H1 (cell line): ENCODE results near the gene PRR27. TPM values are rescaled to one million over a fixed set of nuclear protein-coding genes. Genes with fewer than 3 reads are reported as not detected.

Experiments used
- CHD7 ChIP-seq: fragments of 300-600 bp; sonication (generic); IDR thresholded peaks from 2 replicates; pipeline ENCODE4 v1.7.1; 2012; ENCODE audit warnings: low read length, moderate library complexity, mild to moderate bottlenecking, inconsistent platforms; ENCODE audit not compliant: insufficient replicate concordance
- HDAC2 ChIP-seq, 2 experiments: fragments of 300-600 bp in 1 of 2; sonication (generic) in 1 of 2; IDR thresholded peaks; 2 replicates each; pipeline ENCODE4 v1.6.1; 2011 to 2012; ENCODE audit warnings: low read depth in 2 of 2, low read length in 2 of 2, mild to moderate bottlenecking in 2 of 2, moderate library complexity in 2 of 2, borderline replicate concordance in 1 of 2, inconsistent platforms in 1 of 2
- polyA plus RNA-seq, 7 experiments: library from polyadenylated mRNA; depleted of rRNA in 3 of 7; stranded (reverse) in 5 of 7; unstranded in 2 of 7; fragments of >200 nt in 5 of 7; fragments of 200-250 nt in 2 of 7; gene quantifications; 1 replicate in 5 of 7; 2 replicates in 1 of 7; 4 replicates in 1 of 7; pipeline versions ENCODE4 v1.2.1 to v1.2.3, GENCODE V29; 2011 to 2013; ENCODE audit warnings: missing spikeins in 2 of 7, mixed read lengths in 2 of 7
- total RNA-seq: library from RNA; stranded (reverse); fragmentation: NEBNext Ultra II Directional; extraction: Animal tissue kit (Norgen Biotek cat#: 25700); gene quantifications from 2 replicates; pipeline ENCODE4 v1.2.1, GENCODE V29; 2021

The PRR27 gene
- total and polyA plus RNA-seq, 2 of the 8 experiments (the other 6 are each of a cell fraction or from before 2014, with no cell fraction given), result not detected

- TF ChIP-seq CHD7 (no peak), HDAC2 (IDR thresholded peaks at IDR 0.05; ENCODE audit: borderline replicate concordance in 1 of 2, low read depth in 2 of 2, low read length in 2 of 2) (no peak)
These were observed 33.2 kb downstream of the PRR27 start (continued) for GRCh38 chr4:70187216-70187615.
